Occipital lobe (tissue), 2 donors: ENCODE results near the gene REG1A. TPM values are rescaled to one million over a fixed set of nuclear protein-coding genes. Genes with fewer than 3 reads are reported as not detected.

ENCODE experiments used
- DNase-seq: peaks from one replicate; lab custom pipeline; 2025; lab: John Stamatoyannopoulos, UW
- total RNA-seq: library from RNA; depleted of rRNA; stranded (reverse); fragments of >200 nt; gene quantifications from one replicate; pipeline ENCODE4 v1.2.3, GENCODE V29; 2014

Gene REG1A, protein sequence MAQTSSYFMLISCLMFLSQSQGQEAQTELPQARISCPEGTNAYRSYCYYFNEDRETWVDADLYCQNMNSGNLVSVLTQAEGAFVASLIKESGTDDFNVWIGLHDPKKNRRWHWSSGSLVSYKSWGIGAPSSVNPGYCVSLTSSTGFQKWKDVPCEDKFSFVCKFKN
- total RNA-seq = not detected

DNA sequence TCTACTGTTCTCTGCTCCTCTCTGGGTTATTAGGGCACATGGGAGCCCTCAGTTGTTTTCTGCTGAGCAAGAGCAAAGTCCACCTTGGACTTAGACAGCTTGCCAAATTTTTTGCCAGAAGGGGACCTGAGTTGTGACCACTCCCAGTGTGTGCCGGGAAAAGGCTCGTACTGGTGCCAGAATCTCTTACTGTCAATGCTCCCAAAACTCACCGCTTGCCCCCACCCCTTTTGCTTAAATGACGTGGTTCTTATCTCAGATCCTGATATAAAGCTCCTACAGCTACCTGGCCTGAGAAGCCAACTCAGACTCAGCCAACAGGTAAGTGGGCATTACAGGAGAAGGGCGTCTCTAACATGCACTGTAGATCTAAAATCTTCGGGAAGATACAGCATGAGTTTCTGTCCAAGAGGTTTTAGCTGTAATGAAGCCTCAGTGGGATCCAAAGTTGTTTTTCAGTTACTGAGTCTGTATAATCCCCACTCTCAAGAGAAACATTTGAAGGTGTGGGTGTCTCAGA is at the start of gene REG1A:
TSS of gene REG1A (plus strand) at position 295 of the 520 bp plus-strand sequence. CDS start 374 bp downstream, outside the sequence.
- DNase-seq = no peak

- no peak for DNase-seq
These were observed 49.2 kb upstream of the REG1A start for GRCh38 chr2:79071078-79071477.

GRCh38 chr2:79082987-79083386 is 37.3 kb upstream of the REG1A start:
- DNase-seq = no peak

- DNase-seq = no peak
These were observed 36.6 kb upstream of the REG1A start for GRCh38 chr2:79083597-79084251.

GRCh38 chr2:79084495-79085135 is 35.7 kb upstream of the REG1A start:
- no peak for DNase-seq

- no peak for DNase-seq
These were observed 34.9 kb upstream of the REG1A start for GRCh38 chr2:79085382-79085781.

DNA sequence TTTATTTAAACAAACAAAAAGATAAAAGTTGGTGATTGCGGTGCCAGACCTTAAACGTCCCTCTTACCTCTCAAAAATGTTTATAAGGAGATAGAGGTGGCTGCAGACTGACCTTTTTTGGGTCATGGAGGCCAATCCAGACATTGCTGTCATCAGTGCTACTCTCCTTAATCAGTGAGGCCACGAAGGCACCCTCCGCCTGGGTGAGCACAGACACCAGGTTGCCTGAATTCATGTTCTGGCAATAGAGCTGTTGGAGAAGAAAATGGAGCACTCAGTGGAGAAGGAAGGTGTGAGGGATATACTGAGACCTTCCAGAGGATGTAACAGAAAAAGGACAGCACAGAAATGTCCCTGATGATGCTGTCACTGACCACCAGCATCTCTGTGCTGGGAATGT is 34.0 kb upstream of the REG1A start:
- no peak for DNase-seq

GRCh38 chr2:79087785-79088364 is 32.4 kb upstream of the REG1A start, which contains the start of gene REG1B:
REG1B (minus strand) TSS chr2:79087993; CDS start chr2:79087612, 381 bp downstream.
- DNase-seq = no peak

- no peak for DNase-seq
These were observed 29.6 kb upstream of the REG1A start for GRCh38 chr2:79090693-79091092.

DNA sequence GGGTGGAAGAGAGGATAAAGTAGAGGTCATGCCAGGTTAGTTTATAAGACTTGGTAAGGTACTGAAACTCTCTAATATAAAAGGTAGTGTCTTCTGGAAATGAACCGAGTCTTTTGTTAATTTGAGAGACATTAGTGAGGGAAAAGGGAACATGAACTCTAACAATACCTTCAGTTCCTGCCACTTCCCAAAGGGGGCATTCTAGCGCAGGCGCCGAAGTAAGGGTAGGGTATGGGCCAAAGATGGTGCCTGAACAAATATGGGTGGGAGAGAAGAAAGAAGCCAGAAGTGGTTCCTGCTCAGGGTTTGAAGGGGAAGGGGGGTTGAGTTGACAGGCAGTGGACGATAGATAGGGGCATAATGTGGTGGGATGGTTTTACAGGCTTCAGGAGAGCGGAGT is 22.4 kb upstream of the REG1A start:
- no peak for DNase-seq

GRCh38 chr2:79099140-79099686 is 21.1 kb upstream of the REG1A start:
- no peak for DNase-seq

GRCh38 chr2:79100285-79100684 is 20.0 kb upstream of the REG1A start:
- DNase-seq = no peak

DNA sequence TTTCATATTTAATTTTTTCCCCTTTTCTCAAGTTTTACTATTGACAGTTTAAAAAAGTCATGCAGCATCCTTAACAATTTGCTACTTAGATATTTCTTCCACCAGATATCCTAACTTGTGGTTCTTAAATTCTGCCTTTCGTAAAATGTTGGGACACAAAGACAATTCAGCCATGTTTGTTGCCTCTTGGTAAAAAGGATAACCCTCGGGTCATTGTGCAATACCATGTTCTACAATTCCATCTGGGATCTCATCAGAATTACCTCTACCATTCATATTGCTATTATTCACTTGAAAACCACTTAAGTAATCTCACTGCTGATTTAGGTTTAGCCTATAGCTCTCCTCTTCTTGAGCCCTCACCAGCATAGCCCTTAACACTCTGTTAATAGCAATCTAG is 19.3 kb upstream of the REG1A start:
- DNase-seq = no peak

DNA sequence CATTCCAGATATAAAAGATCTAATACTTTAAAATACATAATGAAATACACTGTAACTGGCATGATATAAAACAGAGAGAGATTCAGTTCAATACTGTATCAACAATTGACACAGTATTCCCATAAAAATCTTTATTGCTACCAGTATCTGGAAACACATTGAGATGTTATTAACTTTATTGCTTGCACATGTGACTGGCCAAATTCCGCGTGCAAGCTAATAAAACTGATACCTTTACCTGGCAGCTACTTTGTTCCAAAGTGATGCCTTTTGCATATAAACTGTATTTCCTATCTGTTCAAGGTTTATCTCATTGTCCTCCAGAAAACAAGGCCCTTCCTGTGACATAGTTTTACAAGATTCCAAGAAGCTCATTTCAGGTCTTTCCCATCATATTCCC is 17.1 kb upstream of the REG1A start:
- DNase-seq = no peak

DNA sequence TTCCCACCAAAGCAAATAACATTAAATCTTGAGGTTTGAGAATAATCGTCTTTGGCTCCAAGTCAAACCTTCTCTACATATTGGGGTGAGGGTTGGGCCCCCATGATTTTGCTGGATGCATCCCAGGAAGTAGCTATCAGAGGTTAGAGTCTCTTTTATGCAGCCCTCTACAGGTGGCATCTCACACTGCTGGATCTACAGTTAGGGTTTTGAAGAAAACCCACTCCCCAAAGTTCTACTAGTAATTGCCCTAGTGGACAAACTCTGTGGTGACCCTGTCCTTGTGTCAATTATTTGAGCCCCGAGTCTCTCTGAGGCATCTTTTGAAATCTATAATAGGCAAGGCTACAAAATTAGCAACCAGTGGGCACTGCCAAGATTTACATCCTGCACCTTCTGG is 15.0 kb upstream of the REG1A start:
- no peak for DNase-seq

DNA sequence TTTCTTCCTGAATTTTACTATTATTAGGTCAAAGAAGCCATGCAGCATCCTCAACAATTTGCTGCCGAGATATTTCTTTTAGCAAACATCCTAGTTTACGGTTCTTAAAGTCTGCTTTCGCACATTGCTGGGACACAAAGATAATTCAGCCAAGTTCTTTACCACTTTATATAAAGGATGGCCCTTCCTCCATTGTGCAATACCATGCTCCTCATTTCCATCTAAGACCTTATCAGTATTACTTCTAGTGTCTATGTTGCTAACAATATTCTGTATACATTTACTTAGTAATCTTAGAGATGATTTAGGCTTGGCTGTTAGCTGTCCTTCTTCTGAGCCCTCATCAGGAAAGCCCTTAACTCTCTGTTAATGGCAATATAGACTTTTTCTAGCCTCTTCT is 8.0 kb upstream of the REG1A start:
- no peak for DNase-seq

DNA sequence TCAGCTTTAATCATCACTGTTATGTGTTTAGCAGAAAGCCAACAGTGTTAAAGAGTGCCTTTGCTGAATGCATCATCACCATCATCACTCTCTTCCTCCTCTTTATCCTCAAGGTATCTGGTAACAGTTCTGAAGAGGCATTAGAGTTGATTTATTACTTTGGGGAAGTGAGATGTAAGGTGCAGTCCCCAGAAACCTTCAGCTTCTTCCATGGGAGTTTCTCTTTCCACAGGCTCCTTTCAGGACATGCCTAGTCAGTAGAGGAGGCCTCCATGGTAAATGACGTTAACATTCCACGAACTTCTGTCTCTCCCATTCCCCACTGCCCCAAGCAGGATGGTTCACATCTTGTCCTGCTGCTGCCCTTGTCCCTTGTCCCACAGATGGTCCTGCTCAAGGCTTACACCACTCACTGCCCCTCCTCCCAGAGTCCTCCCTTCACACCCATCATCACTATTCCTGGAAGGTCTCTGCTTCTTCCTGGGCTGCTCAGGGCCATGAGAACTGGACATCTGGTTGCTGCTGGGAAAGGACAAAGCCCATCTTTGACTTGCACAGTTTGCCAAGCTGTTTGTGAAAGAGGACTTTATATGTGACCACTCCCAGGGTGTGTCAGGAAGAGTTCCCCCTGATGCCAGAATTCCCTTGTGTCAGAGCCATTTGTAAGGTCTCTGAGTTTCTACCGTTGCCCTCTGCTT is 5.3 kb upstream of the REG1A start:
- no peak for DNase-seq

DNA sequence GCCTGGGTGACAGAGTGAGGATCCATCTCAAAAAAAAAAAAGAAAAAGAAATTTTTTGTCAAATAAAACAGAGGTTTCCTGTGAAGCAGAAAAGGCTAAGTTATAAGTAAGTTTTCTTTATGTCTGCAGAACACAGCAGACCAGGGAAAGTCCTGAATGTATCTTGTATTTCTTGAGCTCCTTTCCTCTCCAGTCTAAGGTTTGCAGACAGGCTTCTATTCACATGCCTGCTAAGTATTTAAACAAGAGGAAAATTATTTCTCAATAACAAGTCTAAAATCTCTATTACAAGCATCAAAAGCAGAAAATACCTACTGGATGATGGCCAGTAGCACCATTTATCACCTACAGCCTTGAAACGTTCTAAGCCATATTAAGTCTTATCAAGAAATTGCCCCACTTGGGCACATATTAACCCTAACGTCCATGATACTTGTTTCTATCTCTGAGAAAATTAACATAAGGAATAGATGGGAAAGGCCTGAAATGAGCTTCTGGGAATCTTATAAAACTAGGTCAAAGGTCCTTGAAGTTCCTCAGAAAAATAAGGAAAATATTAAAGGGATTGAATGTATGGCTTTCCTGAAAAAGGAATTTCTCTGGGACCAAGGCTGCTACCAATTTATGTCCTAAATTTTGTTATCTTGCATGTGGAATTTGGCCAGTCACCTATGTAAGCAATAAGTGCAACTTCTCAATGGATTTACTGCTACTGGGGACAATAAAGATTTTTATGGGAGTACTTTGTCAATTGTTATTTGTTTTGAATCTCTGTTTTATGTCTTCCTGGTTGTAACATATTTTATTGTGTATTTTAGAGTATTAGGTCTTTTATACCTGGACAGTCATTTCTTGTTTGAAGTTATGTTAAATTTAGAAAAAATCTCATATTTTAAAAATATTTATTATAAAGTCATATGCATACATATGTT is 3.0 kb upstream of the REG1A start:
- DNase-seq = no peak

- DNase-seq = no peak
These were observed 2.4 kb downstream of the REG1A start for GRCh38 chr2:79122676-79123075.
